Upper lobe of right lung (tissue), 1 donor: ENCODE measurements around the gene PDHX. TPM values are rescaled to one million over a fixed set of nuclear protein-coding genes. Genes with fewer than 3 reads are reported as not detected.
A peak's percentile ranks its signal among the peaks of the same experiment; 100 is the strongest.

Experiments
- ATAC-seq: fragments of 200-7000 bp; cut with Tn5 transposase; one replicate; pipeline ENCODE4 v1.9.1; 2020; ENCODE audit warnings: mild to moderate bottlenecking, moderate library complexity
- DNase-seq: peaks from one replicate; pipeline ENCODE4 v3.0.0-alpha.2; 2020
- H3K27ac ChIP-seq: fragments of 200-600 bp; one replicate; pipeline ENCODE4 v1.8.0; 2022
- H3K27me3 ChIP-seq: fragments of 200-600 bp; one replicate; pipeline ENCODE4 v1.8.0; 2022; ENCODE audit warnings: mild to moderate bottlenecking
- H3K36me3 ChIP-seq: fragments of 200-600 bp; one replicate; pipeline ENCODE4 v1.8.0; 2022
- H3K4me1 ChIP-seq: fragments of 200-600 bp; one replicate; pipeline ENCODE4 v1.8.0; 2022
- H3K4me3 ChIP-seq: fragments of 200-600 bp; one replicate; pipeline ENCODE4 v1.8.0; 2022; ENCODE audit warnings: mild to moderate bottlenecking
- H3K9me3 ChIP-seq: fragments of 200-600 bp; one replicate; pipeline ENCODE4 v1.8.0; 2022
- CTCF ChIP-seq: fragments of 200-600 bp; IDR thresholded peaks from one replicate; pipeline ENCODE4 v1.8.0; 2022; ENCODE audit warnings: antibody characterized with exemption
- intact Hi-C: fragments of 100-400 bp; cut with DNase I; formaldehyde crosslinking; loops from one replicate; pipeline ENCODE4 v1.11.0; 2022
- total RNA-seq: library from RNA; stranded (reverse); fragmentation: NEBNext Ultra II Directional; extraction: Animal tissue kit (Norgen Biotek cat#: 25700); gene quantifications from one replicate; pipeline ENCODE4 v1.2.1, GENCODE V29; 2021
- donor health status: DM: no; HTN: yes; CAD: no; lungs with severe emphysema.

Gene PDHX
- total RNA-seq, 1 donor from 2014 or later = 40.8 TPM

GRCh38 chr11:35034401-35034800 is 118.0 kb downstream of the PDHX start:
- no peak for DNase-seq
- no peak overlapping the region for H3K27ac ChIP-seq
- H3K27me3 ChIP-seq = no peaks in the 10 kb centered on the region
- peaks cover 9% of the 10 kb centered on the region for H3K4me1 ChIP-seq
- intact Hi-C loops = no loop called here
- no peak for TF ChIP-seq CTCF
- H3K36me3 ChIP-seq = no peaks in the 10 kb centered on the region
- H3K9me3 ChIP-seq = no peaks in the 10 kb centered on the region
- ATAC-seq = no peak
- no peak overlapping the region for H3K4me3 ChIP-seq

GRCh38 chr11:35035894-35036408 is 119.5 kb downstream of the PDHX start:
- Histone ChIP-seq H3K27me3 (no peaks in the 10 kb centered on the region), H3K9me3 (no peaks in the 10 kb centered on the region), H3K4me3 (no peak overlapping the region), H3K36me3 (no peaks in the 10 kb centered on the region), H3K27ac (no peak overlapping the region), H3K4me1 (no peaks in the 10 kb centered on the region)
- DNase-seq (no peak), ATAC-seq (peak; percentile 67)
- intact Hi-C loops = no loop called here
- TF ChIP-seq CTCF = no peak

DNA sequence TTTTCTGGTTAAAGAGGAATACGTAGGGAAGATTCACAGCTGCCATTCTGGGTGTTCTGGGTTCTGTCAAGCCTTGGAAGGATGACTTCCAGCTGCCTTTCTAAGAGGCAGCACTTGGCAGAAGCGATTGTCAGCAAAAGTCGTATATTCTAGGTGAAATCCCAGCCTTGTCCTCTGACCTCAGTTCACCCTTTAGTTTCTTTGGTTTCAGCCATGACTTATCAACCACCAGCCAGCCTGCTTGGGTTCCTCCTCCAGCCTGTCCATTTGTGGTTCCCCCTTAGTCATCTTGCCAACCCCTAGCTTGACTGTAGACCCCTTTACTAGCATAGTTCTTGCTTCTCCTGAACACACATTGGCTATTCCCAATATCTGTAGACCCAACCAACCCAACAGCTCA is 120.2 kb downstream of the PDHX start:
- Histone ChIP-seq H3K9me3 (no peaks in the 10 kb centered on the region), H3K27me3 (no peaks in the 10 kb centered on the region), H3K4me1 (no peaks in the 10 kb centered on the region), H3K4me3 (no peak overlapping the region), H3K36me3 (no peaks in the 10 kb centered on the region), H3K27ac (no peak overlapping the region)
- intact Hi-C loops = no loop called here
- no peak for TF ChIP-seq CTCF
- ATAC-seq (no peak), DNase-seq (no peak)

DNA sequence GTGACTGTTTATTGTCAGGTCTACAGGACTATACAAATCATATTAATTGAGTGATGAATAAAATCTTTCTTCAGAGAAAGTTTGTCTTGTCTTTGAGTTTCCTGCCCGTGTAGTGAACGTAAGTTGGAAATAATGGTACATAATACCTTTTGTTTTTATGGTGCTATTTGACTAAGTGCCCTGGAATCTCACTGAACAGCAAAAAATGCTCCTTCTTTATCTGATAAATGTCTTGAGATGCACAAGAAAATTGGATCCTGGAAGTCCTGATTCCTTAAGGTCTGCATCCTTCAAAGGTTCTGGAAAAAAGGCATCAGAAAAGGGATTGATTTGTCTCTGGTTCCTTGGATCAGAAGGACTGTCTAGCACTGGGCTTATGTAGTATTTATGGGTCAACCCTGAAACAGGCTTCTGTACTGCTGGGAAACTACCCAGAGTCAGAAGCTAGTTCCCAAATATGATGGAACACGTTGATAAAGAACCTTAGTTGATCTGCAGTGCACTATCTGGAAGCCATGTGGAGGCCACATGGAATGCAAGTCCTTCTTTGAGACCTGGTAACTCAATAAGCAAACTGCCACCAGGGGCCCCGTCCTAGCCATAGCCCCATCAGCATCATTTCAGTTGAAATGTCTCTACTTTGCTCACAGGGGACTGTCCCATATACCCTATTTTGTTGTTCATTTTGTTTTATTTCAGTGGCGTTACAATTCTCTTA is 122.0 kb downstream of the PDHX start:
- TF ChIP-seq CTCF = no peak
- H3K36me3 ChIP-seq = no peaks in the 10 kb centered on the region
- DNase-seq = no peak
- intact Hi-C loops = no loop called here
- peaks cover 7% of the 10 kb centered on the region for H3K4me1 ChIP-seq
- H3K27ac ChIP-seq = no peak overlapping the region
- H3K4me3 ChIP-seq = no peak overlapping the region
- H3K27me3 ChIP-seq = no peaks in the 10 kb centered on the region
- no peaks in the 10 kb centered on the region for H3K9me3 ChIP-seq
- ATAC-seq = no peak

- no peak for TF ChIP-seq CTCF
- H3K27me3 ChIP-seq = no peaks in the 10 kb centered on the region
- H3K27ac ChIP-seq = no peak overlapping the region
- H3K36me3 ChIP-seq = no peaks in the 10 kb centered on the region
- H3K4me1 ChIP-seq = peaks cover 14% of the 10 kb centered on the region
- H3K9me3 ChIP-seq = no peaks in the 10 kb centered on the region
- no peak for ATAC-seq
- no peak for DNase-seq
- H3K4me3 ChIP-seq = no peak overlapping the region
- intact Hi-C loops = no loop called here
These were observed 122.7 kb downstream of the PDHX start for GRCh38 chr11:35039076-35039475.
